IMR-90 (cell line): ENCODE measurements around the gene FAM89A.

ENCODE experiments used
- BHLHE40 ChIP-seq: fragments of 150-350 bp; IDR thresholded peaks from 2 replicates; pipeline ENCODE4 v1.6.1; 2016; ENCODE audit warnings: mild to moderate bottlenecking, low read depth, low read length
- CTCF ChIP-seq: conservative IDR thresholded peaks from 2 replicates; pipeline ENCODE4 v1.5.1; 2012; ENCODE audit warnings: mild to moderate bottlenecking, low read depth, low read length, improper control_type of control experiment
- MAFK ChIP-seq: IDR thresholded peaks from 2 replicates; pipeline ENCODE4 v1.6.1; 2012; ENCODE audit warnings: low read depth, low read length, improper control_type of control experiment
- POLR2A ChIP-seq: IDR thresholded peaks from 2 replicates; pipeline ENCODE4 v1.6.1; 2012; ENCODE audit warnings: mild to moderate bottlenecking, low read depth, low read length
- RCOR1 ChIP-seq: IDR thresholded peaks from 2 replicates; pipeline ENCODE4 v1.6.1; 2012; ENCODE audit warnings: mild to moderate bottlenecking, low read length, improper control_type of control experiment; ENCODE audit not compliant: insufficient replicate concordance
- RFX5 ChIP-seq: IDR thresholded peaks from 2 replicates; pipeline ENCODE4 v1.8.0; 2012; ENCODE audit warnings: low read depth, mild to moderate bottlenecking, low read length, moderate library complexity
- SMC3 ChIP-seq: fragments of 150-350 bp; IDR thresholded peaks from 2 replicates; pipeline ENCODE4 v1.6.1; 2016; ENCODE audit warnings: low read depth, mild to moderate bottlenecking, antibody characterized with exemption, low read length, moderate library complexity
- USF2 ChIP-seq: fragments of 150-350 bp; IDR thresholded peaks from 2 replicates; pipeline ENCODE4 v1.6.1; 2017; ENCODE audit warnings: mild to moderate bottlenecking, antibody characterized with exemption, low read length, low read depth

- TF ChIP-seq SMC3 (no peak), CTCF (no peak), POLR2A (no peak), RCOR1 (no peak), RFX5 (no peak), MAFK (no peak), USF2 (no peak), BHLHE40 (no peak)
Observed at GRCh38 chr1:231041719-231042261, 1.7 kb upstream of the FAM89A start.
